GM12878 (cell line): ENCODE data around the gene BCCIP. TPM values are rescaled to one million over a fixed set of nuclear protein-coding genes. Genes with fewer than 3 reads are reported as not detected.

ENCODE experiments used
- ATAC-seq: fragments of 200-7000 bp; cut with Tn5 transposase; 3 replicates; pipeline ENCODE4 v1.9.1; 2020; ENCODE audit warnings: mild to moderate bottlenecking, moderate library complexity
- BruUV-seq: library from RNA; stranded (reverse); fragments of 400-500 nt; replicated peaks from 2 replicates; lab custom pipeline; 2021; lab: Mats Ljungman, UMichigan
- CTCF ChIA-PET: fragments of 300-600 bp; sonication (Branson Sonifier 250); formaldehyde crosslinking; extraction: SDS; loops from one replicate; lab custom pipeline; 2021; ENCODE audit warnings: inconsistent platforms; lab: Yijun Ruan, JAX
- POLR2A ChIA-PET: fragments of 350-600 bp; formaldehyde crosslinking; extraction: SDS; loops from one replicate; lab custom pipeline; 2021; ENCODE audit warnings: inconsistent platforms; lab: Charles Lee
- RAD21 ChIA-PET: fragments of 300-600 bp; sonication (Branson Sonifier 250); formaldehyde crosslinking; loops from one replicate; lab custom pipeline; 2023; ENCODE audit warnings: antibody characterized with exemption; ENCODE audit not compliant: unreplicated experiment; lab: Charles Lee
- SMC1A ChIA-PET: fragments of 300-600 bp; sonication (Branson Sonifier 250); formaldehyde crosslinking; loops from one replicate; lab custom pipeline; 2023; ENCODE audit not compliant: unreplicated experiment, uncharacterized antibody; lab: Charles Lee
- DNase-seq: peaks from one replicate; pipeline ENCODE4 v3.0.0-alpha.2; 2011; ENCODE audit warnings: low read depth, low spot score
- FAIRE-seq: peaks from 3 replicates; lab custom pipeline; 2011; peaks lifted over from hg19 to GRCh38; lab: Jason Lieb, UNC
- H2AFZ ChIP-seq: 2 replicates; pipeline ENCODE4 v1.6.0; 2011; ENCODE audit warnings: low read depth, low read length, control low read depth; ENCODE audit not compliant: control insufficient read depth
- H3K27ac ChIP-seq: 2 replicates; pipeline ENCODE4 v1.5.1; 2011; ENCODE audit warnings: control low read depth; ENCODE audit not compliant: control insufficient read depth, insufficient read depth
- H3K27me3 ChIP-seq, 2 experiments: replicated peaks in 1 of 2; 2 replicates each; pipeline versions ENCODE4 v1.6.0 to v1.6.1; 2011; ENCODE audit warnings: low read length in 1 of 2; ENCODE audit not compliant: control insufficient read depth in 2 of 2, insufficient read depth in 2 of 2
- H3K36me3 ChIP-seq, 2 experiments: 2 replicates each; pipeline ENCODE4 v1.5.1; 2011; ENCODE audit warnings: low read length in 1 of 2; ENCODE audit not compliant: control insufficient read depth in 2 of 2, insufficient read depth in 2 of 2
- H3K4me1 ChIP-seq: 2 replicates; pipeline ENCODE4 v1.6.1; 2011; ENCODE audit warnings: mild to moderate bottlenecking, low read length, moderate library complexity, mixed read lengths; ENCODE audit not compliant: control insufficient read depth, insufficient read depth
- H3K4me2 ChIP-seq: 2 replicates; pipeline ENCODE4 v1.6.0; 2011; ENCODE audit warnings: control low read depth; ENCODE audit not compliant: control insufficient read depth, insufficient read depth
- H3K4me3 ChIP-seq: fragments of 200-600 bp; sonication (generic); 2 replicates; pipeline ENCODE4 v1.5.1; 2016
- H3K79me2 ChIP-seq: 2 replicates; pipeline ENCODE4 v1.6.0; 2011; ENCODE audit warnings: low read length; ENCODE audit not compliant: control insufficient read depth, insufficient read depth
- H3K9ac ChIP-seq: 2 replicates; pipeline ENCODE4 v1.8.0; 2011; ENCODE audit warnings: low read length, control low read depth, mixed read lengths; ENCODE audit not compliant: control insufficient read depth, insufficient read depth
- H3K9me3 ChIP-seq: replicated peaks from 3 replicates; pipeline ENCODE4 v1.5.1; 2011; ENCODE audit warnings: mild to moderate bottlenecking, low read length; ENCODE audit not compliant: control insufficient read depth, insufficient read depth
- H4K20me1 ChIP-seq: 2 replicates; pipeline ENCODE4 v1.6.0; 2011; ENCODE audit not compliant: control insufficient read depth, insufficient read depth
- CBFB ChIP-seq: IDR thresholded peaks from 2 replicates; pipeline ENCODE4 v1.6.1; 2016; ENCODE audit warnings: antibody characterized with exemption, low read depth
- LARP7 ChIP-seq: fragments of 450-650 bp; IDR thresholded peaks from 2 replicates; pipeline ENCODE4 v1.6.1; 2017; ENCODE audit warnings: mild to moderate bottlenecking
- NR2F1 ChIP-seq: fragments of 450-650 bp; conservative IDR thresholded peaks from 2 replicates; pipeline ENCODE4 v1.6.1; 2017; ENCODE audit warnings: mild to moderate bottlenecking
- PAX8 ChIP-seq: fragments of 450-650 bp; IDR thresholded peaks from 2 replicates; pipeline ENCODE4 v1.6.1; 2017; ENCODE audit warnings: mild to moderate bottlenecking, moderate library complexity
- RBBP5 ChIP-seq: fragments of 200-600 bp; sonication (generic); conservative IDR thresholded peaks from 2 replicates; pipeline ENCODE4 v1.6.1; 2016
- SIN3A ChIP-seq: IDR thresholded peaks from 2 replicates; pipeline ENCODE4 v1.6.1; 2012; ENCODE audit warnings: low read depth, low read length, improper control_type of control experiment
- SMARCA5 ChIP-seq: fragments of 450-650 bp; IDR thresholded peaks from 2 replicates; pipeline ENCODE4 v1.6.1; 2017; ENCODE audit warnings: mild to moderate bottlenecking
- TCF12 ChIP-seq: IDR thresholded peaks from 2 replicates; pipeline ENCODE4 v1.6.1; 2011; ENCODE audit warnings: low read depth, mild to moderate bottlenecking, low read length
- ZBED1 ChIP-seq: IDR thresholded peaks from 2 replicates; pipeline ENCODE4 v1.6.1; 2016; ENCODE audit warnings: borderline replicate concordance
- WGBS: methylation state at CpG from one replicate; pipeline ENCODE4 v1.1.6; 2016; ENCODE audit warnings: low lambda C conversion rate; ENCODE audit not compliant: insufficient replicate concordance, insufficient coverage; ENCODE audit errors: missing lambda C conversion rate; 5-methylcytosine and 5-hydroxymethylcytosine counted together
- in situ Hi-C: fragments of 300-500 bp; cut with MboI; formaldehyde crosslinking; loops from 9 replicates; pipeline ENCODE4 v1.14.3; 2018; ENCODE audit warnings: mixed read lengths
- intact Hi-C: fragments of 100-400 bp; cut with micrococcal nuclease; formaldehyde crosslinking; loops from one replicate; pipeline ENCODE4 v1.14.2; 2022; ENCODE audit not compliant: unreplicated experiment
- polyA plus RNA-seq, 11 experiments: library from polyadenylated mRNA; depleted of rRNA in 4 of 11; unstranded in 6 of 11; stranded (reverse) in 5 of 11; fragments of >200 nt; fragmentation: Nextera tagmentation in 4 of 11; fragmentation: Illumina TruSeq in 1 of 11; extraction: Ambion mirVana in 4 of 11; extraction: Trizol in 1 of 11; gene quantifications; 1 replicate in 1 of 11; 2 replicates in 10 of 11; pipeline versions ENCODE4 v1.2.1 to v1.2.3, GENCODE V29; 2011 to 2016; ENCODE audit warnings: inconsistent platforms in 2 of 11, missing spikeins in 2 of 11, low read depth in 1 of 11
- total RNA-seq, 4 experiments: library from RNA; depleted of rRNA in 3 of 4; stranded (reverse); fragments of >200 nt in 3 of 4; fragmentation: Illumina TruSeq in 1 of 4; extraction: Trizol in 1 of 4; gene quantifications; 2 replicates each; pipeline versions ENCODE4 v1.2.1 to v1.2.3, GENCODE V29; 2013 to 2021
- TF ChIP-seq, protein P1 (sequence below): fragments of 450-650 bp; formaldehyde crosslinking; IDR thresholded peaks from 2 replicates; pipeline ENCODE4 v1.4.0; 2020; ENCODE audit warnings: mild to moderate bottlenecking, moderate library complexity
- TF ChIP-seq, protein P2 (sequence below): fragments of 450-650 bp; IDR thresholded peaks from 2 replicates; pipeline ENCODE4 v1.6.1; 2016; ENCODE audit warnings: mild to moderate bottlenecking
- TF ChIP-seq, protein P3 (sequence below): IDR thresholded peaks from 2 replicates; pipeline ENCODE4 v1.6.1; 2012; ENCODE audit warnings: improper control_type of control experiment, low read depth, low read length; ENCODE audit not compliant: insufficient replicate concordance

BCCIP gene
- total and polyA plus RNA-seq, 10 of the 15 experiments (the other 5 are each of a cell fraction or from before 2014, with no cell fraction given) = 61.2 to 225 (median 127) TPM

DNA sequence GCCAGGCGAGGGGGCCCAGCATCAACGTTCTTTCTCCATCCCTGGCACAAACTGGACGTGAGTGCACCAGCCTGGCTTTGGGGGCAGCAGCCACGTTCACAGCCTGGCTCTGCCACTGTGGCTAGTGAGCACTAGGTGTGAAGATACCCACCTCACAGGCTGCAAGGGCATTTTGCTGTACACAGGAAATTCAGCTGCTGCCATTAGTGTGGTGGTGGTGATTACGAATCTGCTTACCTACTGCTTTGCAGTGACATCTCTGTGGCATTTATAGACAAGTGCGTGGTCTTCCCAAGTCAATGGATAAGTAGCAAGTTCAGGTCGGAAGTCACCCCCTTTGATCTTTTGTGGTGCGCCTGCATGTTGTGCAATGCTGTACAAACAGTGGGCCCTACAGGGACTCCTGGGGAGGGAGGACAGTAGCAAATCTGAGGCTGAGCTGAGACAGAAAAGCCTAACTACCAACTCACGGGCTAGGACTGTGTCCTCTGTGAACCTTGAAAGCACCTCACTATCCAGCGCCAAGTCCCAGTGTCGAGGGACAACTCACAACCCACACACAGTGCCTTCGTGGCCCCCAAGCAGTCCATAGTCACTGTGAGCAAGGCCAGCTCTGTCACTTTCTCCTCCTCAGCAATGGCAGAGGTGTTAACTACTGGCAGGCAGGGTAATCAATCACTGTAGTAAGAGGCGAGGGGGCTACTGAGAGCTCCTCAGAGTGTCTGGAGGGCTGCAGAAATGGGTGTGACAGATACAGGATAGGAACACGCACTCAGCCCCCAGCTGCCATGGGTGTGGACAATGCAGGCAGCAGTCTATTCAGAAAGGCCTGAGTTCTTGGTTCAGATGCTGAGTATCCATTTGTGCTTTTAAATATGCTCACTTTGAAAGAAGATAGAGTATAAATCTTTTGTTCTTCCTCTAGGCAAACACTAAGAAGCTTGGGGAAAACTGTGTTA, 30.7 kb upstream of the BCCIP start (continued):
- no peak for TF ChIP-seq CBFB

DNA sequence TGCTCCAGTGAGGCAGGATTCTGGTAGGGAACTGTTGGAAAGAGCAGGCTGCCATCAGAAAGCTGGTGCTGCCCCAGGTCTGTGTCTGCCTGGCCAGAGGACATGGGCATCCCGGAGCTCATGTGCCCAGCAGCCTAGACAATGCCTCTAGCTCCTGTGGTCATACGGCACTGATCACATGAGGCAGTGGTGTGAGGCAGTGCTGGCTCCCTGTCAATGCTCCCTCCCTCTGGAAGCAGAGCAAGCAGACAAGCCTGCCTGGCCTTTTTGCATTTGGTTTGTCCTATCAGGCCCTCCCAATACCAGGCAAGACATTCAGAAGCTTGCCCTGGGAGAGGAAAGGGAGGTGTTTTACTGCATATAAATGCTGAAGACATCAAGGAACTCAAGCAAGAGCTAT, 28.2 kb upstream of the BCCIP start:
- H2AFZ ChIP-seq = no peak overlapping the region
- CTCF ChIA-PET = interaction anchor here (0.6 kb wide), 1 partner anchor 804 kb away, joined by 4 read pairs; no protein-coding TSS in a partner anchor
- BruUV-seq = no TSS peak
- WGBS = 88% methylated on average over 2 of the region's 2 CpGs
- H4K20me1 ChIP-seq = no peaks in the 10 kb centered on the region
- ATAC-seq (no peak), DNase-seq (no peak), FAIRE-seq (no peak)
- intact Hi-C loops (no loop called here), in situ Hi-C loops (no loop called here)
- POLR2A ChIA-PET = interaction anchor here (0.6 kb wide), 1 partner anchor 9 kb away, joined by 4 read pairs; no protein-coding TSS in a partner anchor
- H3K4me1 ChIP-seq = no peaks in the 10 kb centered on the region
- H3K4me3 ChIP-seq = no peak overlapping the region
- H3K27me3 ChIP-seq = no peaks in the 10 kb centered on the region
- no peaks in the 10 kb centered on the region for H3K79me2 ChIP-seq
- SMC1A ChIA-PET = no interaction called here
- no peak overlapping the region for H3K9ac ChIP-seq
- H3K4me2 ChIP-seq = no peak overlapping the region
- H3K27ac ChIP-seq = no peak overlapping the region
- RAD21 ChIA-PET = no interaction called here
- H3K36me3 ChIP-seq = peaks cover 3 to 8% of the 10 kb centered on the region in 2 experiments
- no peaks in the 10 kb centered on the region for H3K9me3 ChIP-seq
- TF ChIP-seq, protein P1, sequence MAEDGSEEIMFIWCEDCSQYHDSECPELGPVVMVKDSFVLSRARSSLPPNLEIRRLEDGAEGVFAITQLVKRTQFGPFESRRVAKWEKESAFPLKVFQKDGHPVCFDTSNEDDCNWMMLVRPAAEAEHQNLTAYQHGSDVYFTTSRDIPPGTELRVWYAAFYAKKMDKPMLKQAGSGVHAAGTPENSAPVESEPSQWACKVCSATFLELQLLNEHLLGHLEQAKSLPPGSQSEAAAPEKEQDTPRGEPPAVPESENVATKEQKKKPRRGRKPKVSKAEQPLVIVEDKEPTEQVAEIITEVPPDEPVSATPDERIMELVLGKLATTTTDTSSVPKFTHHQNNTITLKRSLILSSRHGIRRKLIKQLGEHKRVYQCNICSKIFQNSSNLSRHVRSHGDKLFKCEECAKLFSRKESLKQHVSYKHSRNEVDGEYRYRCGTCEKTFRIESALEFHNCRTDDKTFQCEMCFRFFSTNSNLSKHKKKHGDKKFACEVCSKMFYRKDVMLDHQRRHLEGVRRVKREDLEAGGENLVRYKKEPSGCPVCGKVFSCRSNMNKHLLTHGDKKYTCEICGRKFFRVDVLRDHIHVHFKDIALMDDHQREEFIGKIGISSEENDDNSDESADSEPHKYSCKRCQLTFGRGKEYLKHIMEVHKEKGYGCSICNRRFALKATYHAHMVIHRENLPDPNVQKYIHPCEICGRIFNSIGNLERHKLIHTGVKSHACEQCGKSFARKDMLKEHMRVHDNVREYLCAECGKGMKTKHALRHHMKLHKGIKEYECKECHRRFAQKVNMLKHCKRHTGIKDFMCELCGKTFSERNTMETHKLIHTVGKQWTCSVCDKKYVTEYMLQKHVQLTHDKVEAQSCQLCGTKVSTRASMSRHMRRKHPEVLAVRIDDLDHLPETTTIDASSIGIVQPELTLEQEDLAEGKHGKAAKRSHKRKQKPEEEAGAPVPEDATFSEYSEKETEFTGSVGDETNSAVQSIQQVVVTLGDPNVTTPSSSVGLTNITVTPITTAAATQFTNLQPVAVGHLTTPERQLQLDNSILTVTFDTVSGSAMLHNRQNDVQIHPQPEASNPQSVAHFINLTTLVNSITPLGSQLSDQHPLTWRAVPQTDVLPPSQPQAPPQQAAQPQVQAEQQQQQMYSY (CRISPR knock-in tag) = no peak
- TF ChIP-seq, protein P2, sequence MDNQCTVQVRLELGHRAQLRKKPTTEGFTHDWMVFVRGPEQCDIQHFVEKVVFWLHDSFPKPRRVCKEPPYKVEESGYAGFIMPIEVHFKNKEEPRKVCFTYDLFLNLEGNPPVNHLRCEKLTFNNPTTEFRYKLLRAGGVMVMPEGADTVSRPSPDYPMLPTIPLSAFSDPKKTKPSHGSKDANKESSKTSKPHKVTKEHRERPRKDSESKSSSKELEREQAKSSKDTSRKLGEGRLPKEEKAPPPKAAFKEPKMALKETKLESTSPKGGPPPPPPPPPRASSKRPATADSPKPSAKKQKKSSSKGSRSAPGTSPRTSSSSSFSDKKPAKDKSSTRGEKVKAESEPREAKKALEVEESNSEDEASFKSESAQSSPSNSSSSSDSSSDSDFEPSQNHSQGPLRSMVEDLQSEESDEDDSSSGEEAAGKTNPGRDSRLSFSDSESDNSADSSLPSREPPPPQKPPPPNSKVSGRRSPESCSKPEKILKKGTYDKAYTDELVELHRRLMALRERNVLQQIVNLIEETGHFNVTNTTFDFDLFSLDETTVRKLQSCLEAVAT = no peak
- TF ChIP-seq, protein P3, sequence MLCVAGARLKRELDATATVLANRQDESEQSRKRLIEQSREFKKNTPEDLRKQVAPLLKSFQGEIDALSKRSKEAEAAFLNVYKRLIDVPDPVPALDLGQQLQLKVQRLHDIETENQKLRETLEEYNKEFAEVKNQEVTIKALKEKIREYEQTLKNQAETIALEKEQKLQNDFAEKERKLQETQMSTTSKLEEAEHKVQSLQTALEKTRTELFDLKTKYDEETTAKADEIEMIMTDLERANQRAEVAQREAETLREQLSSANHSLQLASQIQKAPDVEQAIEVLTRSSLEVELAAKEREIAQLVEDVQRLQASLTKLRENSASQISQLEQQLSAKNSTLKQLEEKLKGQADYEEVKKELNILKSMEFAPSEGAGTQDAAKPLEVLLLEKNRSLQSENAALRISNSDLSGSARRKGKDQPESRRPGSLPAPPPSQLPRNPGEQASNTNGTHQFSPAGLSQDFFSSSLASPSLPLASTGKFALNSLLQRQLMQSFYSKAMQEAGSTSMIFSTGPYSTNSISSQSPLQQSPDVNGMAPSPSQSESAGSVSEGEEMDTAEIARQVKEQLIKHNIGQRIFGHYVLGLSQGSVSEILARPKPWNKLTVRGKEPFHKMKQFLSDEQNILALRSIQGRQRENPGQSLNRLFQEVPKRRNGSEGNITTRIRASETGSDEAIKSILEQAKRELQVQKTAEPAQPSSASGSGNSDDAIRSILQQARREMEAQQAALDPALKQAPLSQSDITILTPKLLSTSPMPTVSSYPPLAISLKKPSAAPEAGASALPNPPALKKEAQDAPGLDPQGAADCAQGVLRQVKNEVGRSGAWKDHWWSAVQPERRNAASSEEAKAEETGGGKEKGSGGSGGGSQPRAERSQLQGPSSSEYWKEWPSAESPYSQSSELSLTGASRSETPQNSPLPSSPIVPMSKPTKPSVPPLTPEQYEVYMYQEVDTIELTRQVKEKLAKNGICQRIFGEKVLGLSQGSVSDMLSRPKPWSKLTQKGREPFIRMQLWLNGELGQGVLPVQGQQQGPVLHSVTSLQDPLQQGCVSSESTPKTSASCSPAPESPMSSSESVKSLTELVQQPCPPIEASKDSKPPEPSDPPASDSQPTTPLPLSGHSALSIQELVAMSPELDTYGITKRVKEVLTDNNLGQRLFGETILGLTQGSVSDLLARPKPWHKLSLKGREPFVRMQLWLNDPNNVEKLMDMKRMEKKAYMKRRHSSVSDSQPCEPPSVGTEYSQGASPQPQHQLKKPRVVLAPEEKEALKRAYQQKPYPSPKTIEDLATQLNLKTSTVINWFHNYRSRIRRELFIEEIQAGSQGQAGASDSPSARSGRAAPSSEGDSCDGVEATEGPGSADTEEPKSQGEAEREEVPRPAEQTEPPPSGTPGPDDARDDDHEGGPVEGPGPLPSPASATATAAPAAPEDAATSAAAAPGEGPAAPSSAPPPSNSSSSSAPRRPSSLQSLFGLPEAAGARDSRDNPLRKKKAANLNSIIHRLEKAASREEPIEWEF = no peak
- TF ChIP-seq NR2F1 (no peak), SMARCA5 (no peak), LARP7 (no peak), PAX8 (no peak), TCF12 (no peak), ZBED1 (no peak), RBBP5 (no peak), SIN3A (no peak)
